Myocyte (in vitro differentiated cells): Measurements from ENCODE around the gene ITGB5. TPM values are rescaled to one million over a fixed set of nuclear protein-coding genes. Genes with fewer than 3 reads are reported as not detected.

Experiments
- DNase-seq: peaks from one replicate; pipeline ENCODE4 v3.0.0-alpha.2; 2012; ENCODE audit warnings: low read depth
- total RNA-seq: library from RNA; depleted of rRNA; stranded (reverse); fragments of >200 nt; gene quantifications from 2 replicates; pipeline ENCODE4 v1.2.3, GENCODE V29; 2014

The ITGB5 gene
- total RNA-seq, 1 donor from 2014 or later = 203 TPM

GRCh38 chr3:124773351-124774326 lies 113.5 kb downstream of the ITGB5 start:
- no peak for DNase-seq

- DNase-seq = peak; percentile 96
These were observed 114.9 kb downstream of the ITGB5 start for GRCh38 chr3:124772081-124772831.

GRCh38 chr3:124771083-124771445 lies 116.1 kb downstream of the ITGB5 start:
- DNase-seq = no peak

GRCh38 chr3:124770336-124771082 lies 116.7 kb downstream of the ITGB5 start:
- peak; percentile 90 for DNase-seq

- DNase-seq = no peak
These were observed 117.7 kb downstream of the ITGB5 start for GRCh38 chr3:124769462-124769861.

GRCh38 chr3:124768812-124769211 lies 118.4 kb downstream of the ITGB5 start:
- no peak for DNase-seq

GRCh38 chr3:124767691-124768090 lies 119.5 kb downstream of the ITGB5 start:
- DNase-seq = no peak

- DNase-seq = peak; percentile 63
These were observed 119.9 kb downstream of the ITGB5 start for GRCh38 chr3:124767264-124767663.

- no peak for DNase-seq
These were observed 120.8 kb downstream of the ITGB5 start for GRCh38 chr3:124766113-124767095.

GRCh38 chr3:124765197-124765840 lies 121.8 kb downstream of the ITGB5 start:
- no peak for DNase-seq

GRCh38 chr3:124764746-124765145 lies 122.4 kb downstream of the ITGB5 start:
- peak; percentile 36 for DNase-seq

- DNase-seq = no peak
These were observed 123.4 kb downstream of the ITGB5 start for GRCh38 chr3:124763644-124764358.

- no peak for DNase-seq
These were observed 124.0 kb downstream of the ITGB5 start for GRCh38 chr3:124763206-124763605.

GRCh38 chr3:124762661-124763011 lies 124.5 kb downstream of the ITGB5 start:
- DNase-seq = no peak

- DNase-seq = no peak
These were observed 125.1 kb downstream of the ITGB5 start for GRCh38 chr3:124761935-124762660.

- DNase-seq = peak; percentile 90
These were observed 125.8 kb downstream of the ITGB5 start for GRCh38 chr3:124761250-124761796.

GRCh38 chr3:124760601-124761000 lies 126.6 kb downstream of the ITGB5 start:
- DNase-seq = peak; percentile 91
